Activated naive CD4-positive, alpha-beta T cell treated with anti-CD3 and anti-CD28 coated beads, Interleukin-2, amount 50 U/mL, for 24 hours (primary cell): ENCODE data around the gene CD164.
"Not testable (repeated sequence)": the region's sequence is repeated elsewhere in the genome, so short reads cannot be mapped to it uniquely, and the experiment has no call there.

Experiments
- H3K27ac Mint-ChIP-seq: one replicate; pipeline ENCODE4 v1.8.0; 2021; ENCODE audit warnings: mild to moderate bottlenecking, mixed read lengths
- H3K27me3 Mint-ChIP-seq: one replicate; pipeline ENCODE4 v1.8.0; 2021; ENCODE audit warnings: mixed read lengths
- H3K36me3 Mint-ChIP-seq: one replicate; pipeline ENCODE4 v1.8.0; 2021; ENCODE audit warnings: mixed read lengths
- H3K4me1 Mint-ChIP-seq: one replicate; pipeline ENCODE4 v1.8.0; 2021; ENCODE audit warnings: mixed read lengths
- H3K4me3 Mint-ChIP-seq: one replicate; pipeline ENCODE4 v1.8.0; 2021; ENCODE audit warnings: mild to moderate bottlenecking, mixed read lengths
- H3K9me3 Mint-ChIP-seq: one replicate; pipeline ENCODE4 v1.8.0; 2021; ENCODE audit warnings: mixed read lengths

The CD164 gene

DNA sequence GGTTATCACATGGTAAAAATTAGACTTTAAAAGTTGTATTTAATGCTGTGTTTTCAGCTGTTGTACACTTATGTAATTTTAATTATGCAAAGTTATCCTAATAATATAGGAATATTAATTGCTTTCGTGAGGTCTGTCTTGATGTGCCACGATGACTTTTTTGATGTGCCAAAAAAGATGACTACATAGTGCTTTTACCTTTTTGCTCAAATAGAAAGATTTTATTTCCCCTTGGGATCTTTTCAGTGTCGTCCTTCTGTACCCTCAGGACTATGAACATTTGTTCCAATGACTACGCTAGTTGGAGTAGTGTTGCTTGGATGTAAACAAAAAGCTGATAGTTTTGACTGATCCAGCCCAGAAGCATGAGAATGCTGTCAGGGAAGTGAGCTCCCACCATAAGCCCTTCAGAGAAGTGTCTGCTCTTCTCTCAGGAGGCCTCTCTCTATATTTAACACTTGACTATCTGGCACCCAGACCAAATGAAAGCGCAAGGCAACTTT is 1.2 kb upstream of the CD164 start:
- Mint-ChIP-seq H3K4me1 (peaks cover 43% of the 10 kb centered on the region), H3K9me3 (no peaks in the 10 kb centered on the region), H3K27ac (peak overlapping the region; percentile 99), H3K27me3 (no peaks in the 10 kb centered on the region), H3K4me3 (peak overlapping the region; percentile 94), H3K36me3 (peaks cover 4% of the 10 kb centered on the region)

DNA sequence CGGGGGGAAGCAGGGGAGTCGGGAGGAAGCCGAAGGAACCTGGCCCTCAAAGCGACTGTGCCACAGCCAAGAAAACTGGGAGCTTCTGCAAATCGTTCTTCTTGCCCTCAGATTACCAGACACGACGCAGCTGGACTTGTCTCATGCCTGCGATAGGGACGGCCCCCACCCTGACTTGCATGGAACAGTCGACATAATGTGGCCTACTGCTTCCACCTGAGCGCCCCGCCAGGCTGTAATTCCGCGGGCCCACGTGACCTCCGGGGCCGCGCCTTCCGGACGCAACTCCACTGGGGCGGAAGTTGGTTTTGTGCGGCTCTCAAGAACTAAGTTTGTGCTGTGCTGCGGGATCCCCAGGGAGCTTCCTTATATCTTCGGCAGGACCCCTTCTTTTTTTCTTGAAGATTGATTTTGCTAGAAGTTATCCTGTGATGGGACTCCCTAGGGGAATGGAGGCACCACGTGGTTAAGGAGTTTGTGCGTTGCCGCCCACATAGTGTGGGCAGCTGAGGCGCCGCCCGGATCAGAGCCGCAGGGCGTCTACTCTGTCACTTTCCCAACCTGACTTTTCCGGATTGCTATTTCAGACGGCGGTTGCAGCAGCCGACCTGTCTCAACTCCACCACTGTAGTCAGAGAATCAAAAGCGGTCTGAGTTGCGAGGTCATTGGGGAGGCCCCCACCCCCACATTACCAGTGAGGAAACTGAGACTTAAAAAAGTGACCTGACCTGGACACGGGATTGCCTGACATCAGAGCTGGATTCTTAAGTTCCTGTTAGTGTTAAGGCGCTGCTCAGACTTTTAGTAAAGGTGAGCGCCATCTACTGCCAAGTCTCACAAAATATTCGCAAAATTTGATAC is 540 bp upstream of the CD164 start:
- H3K36me3 Mint-ChIP-seq = peaks cover 8% of the 10 kb centered on the region
- no peaks in the 10 kb centered on the region for H3K27me3 Mint-ChIP-seq
- peak overlapping the region; percentile 99 for H3K27ac Mint-ChIP-seq
- peak overlapping the region; percentile 94 for H3K4me3 Mint-ChIP-seq
- H3K9me3 Mint-ChIP-seq = no peaks in the 10 kb centered on the region
- peaks cover 50% of the 10 kb centered on the region for H3K4me1 Mint-ChIP-seq

DNA sequence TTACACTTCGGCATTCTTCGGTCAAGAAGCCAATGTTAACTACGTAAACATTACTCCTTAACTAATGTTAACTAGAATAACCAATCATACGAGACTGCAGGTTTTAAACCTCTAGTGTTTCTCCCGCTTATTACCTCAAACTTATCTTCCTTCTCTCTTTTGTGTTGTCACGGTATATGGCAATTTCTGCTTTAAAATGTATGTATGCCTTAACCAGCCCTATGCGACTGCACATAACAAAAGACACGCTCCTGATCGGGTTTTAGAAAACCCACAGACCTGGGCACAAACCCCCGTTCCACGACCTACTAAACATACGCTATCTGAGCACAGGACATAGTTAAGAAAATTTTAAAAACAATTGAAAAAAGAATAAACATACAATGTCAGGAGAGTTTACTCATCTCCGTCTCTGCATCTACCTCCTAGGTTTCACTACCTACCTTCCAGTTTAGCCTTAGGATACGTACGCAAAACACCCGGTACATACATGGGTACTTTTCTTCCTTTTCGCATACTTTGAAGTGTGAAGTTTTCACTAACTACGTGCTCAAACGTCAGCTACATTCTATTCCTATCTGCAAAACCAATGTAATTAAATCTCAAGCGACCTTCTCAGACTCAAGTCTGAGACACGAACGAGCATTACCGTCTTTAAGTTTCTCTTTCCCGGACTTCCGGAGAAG is 1.1 kb downstream of the CD164 start:
- H3K4me1 Mint-ChIP-seq = peaks cover 62% of the 10 kb centered on the region
- peaks cover 15% of the 10 kb centered on the region for H3K36me3 Mint-ChIP-seq
- peak overlapping the region; percentile 94 for H3K4me3 Mint-ChIP-seq
- H3K27ac Mint-ChIP-seq = peak overlapping the region; percentile 94
- no peaks in the 10 kb centered on the region for H3K9me3 Mint-ChIP-seq
- H3K27me3 Mint-ChIP-seq = no peaks in the 10 kb centered on the region

DNA sequence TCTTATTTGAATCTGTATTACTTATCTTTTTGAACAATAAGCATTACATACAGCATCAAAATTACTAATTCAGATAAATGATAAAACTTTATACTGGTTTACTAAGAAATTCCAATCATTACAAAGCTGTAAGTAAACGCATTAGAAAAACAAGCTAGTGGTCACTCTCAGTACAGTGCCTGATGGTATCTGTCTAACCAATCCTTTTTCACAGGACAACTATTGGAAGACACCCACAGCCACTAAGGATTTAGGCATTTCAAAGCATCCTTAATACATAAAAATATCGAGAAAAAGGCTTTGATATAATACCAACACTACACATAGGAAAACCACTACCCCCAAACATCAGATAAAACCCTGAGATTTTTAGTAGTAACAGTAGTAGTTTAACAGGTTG is 2.6 kb downstream of the CD164 start:
- Mint-ChIP-seq H3K4me1 (peaks cover 67% of the 10 kb centered on the region), H3K27me3 (no peaks in the 10 kb centered on the region), H3K36me3 (peaks cover 18% of the 10 kb centered on the region), H3K4me3 (peak overlapping the region; percentile 94), H3K9me3 (no peaks in the 10 kb centered on the region), H3K27ac (peak overlapping the region; percentile 85)

DNA sequence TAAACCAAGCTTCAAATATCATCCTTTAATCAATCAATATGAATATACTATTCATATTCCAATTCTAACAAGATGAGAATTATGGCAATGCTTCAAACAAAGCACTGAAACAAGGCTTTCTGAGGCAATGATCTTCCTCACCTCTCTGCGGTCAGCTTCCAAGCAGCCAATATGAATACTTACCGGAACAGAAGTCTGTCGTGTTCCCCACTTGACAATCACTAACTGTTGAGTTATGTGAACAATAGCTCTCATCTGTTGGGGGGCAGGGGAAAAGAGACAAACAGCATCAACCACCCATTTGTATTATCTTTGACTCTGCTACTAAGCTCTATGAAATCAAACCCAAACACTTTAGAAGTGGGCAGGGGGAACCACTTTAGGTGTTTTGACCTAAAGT is 4.5 kb downstream of the CD164 start:
- Mint-ChIP-seq H3K27ac (peak overlapping the region; percentile 87), H3K9me3 (no peaks in the 10 kb centered on the region), H3K36me3 (peaks cover 34% of the 10 kb centered on the region), H3K4me3 (peak overlapping the region; percentile 62), H3K27me3 (no peaks in the 10 kb centered on the region), H3K4me1 (peaks cover 72% of the 10 kb centered on the region)

DNA sequence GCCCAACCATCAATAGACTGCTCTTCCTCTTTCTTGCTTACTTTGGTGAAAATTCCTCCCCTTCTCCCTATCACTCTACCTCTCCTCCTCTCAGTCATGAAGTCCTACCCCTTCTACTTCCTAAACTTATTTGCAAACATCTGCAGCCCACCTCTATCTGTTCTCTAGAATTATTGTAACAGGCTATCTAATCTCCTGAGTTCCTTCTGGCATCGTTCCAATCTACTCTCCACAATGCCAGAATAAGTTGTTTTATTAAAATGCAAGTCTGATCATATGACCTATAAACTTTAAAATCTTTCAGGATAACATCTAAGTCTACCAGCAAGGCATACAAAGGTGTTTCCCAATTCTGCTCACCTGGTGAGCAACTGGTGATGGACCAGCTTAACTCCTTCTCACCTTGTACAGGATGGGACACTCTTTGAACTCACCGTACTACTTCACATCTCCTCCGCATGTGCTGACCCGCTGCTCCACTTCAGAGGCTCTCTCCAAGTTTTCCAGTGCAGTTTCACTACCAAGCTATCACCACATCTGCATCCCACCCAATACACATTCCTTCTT is 7.9 kb downstream of the CD164 start:
- peaks cover 39% of the 10 kb centered on the region for H3K36me3 Mint-ChIP-seq

DNA sequence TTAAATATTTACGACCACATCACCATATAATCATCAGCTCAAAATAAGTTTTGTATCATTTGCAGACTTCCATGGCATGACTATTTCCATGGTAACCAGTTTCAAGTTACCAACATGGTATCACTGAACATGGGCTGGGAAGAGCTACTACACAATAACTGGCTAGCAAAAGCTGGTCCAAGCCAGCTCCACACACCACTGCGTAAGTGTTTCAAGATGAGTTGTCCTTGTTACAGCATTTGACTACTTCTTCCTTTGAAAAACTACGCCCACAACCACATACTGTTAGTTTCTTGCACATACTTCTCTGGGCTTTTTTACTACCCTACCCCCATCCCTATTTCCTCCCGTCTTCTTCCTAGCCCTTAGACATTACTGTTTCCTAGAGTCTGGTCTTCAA is 8.5 kb downstream of the CD164 start:
- H3K4me1 Mint-ChIP-seq = peaks cover 79% of the 10 kb centered on the region
- H3K9me3 Mint-ChIP-seq = no peaks in the 10 kb centered on the region
- peak overlapping the region; percentile 62 for H3K4me3 Mint-ChIP-seq
- H3K27ac Mint-ChIP-seq = peak overlapping the region; percentile 89
- peaks cover 36% of the 10 kb centered on the region for H3K36me3 Mint-ChIP-seq
- H3K27me3 Mint-ChIP-seq = no peaks in the 10 kb centered on the region

More for the DNA sequence above, 7.9 kb downstream of the CD164 start:
- Mint-ChIP-seq H3K4me3 (peak overlapping the region; percentile 62), H3K27me3 (no peaks in the 10 kb centered on the region), H3K27ac (peak overlapping the region; percentile 89), H3K4me1 (peaks cover 85% of the 10 kb centered on the region), H3K9me3 (no peaks in the 10 kb centered on the region)

DNA sequence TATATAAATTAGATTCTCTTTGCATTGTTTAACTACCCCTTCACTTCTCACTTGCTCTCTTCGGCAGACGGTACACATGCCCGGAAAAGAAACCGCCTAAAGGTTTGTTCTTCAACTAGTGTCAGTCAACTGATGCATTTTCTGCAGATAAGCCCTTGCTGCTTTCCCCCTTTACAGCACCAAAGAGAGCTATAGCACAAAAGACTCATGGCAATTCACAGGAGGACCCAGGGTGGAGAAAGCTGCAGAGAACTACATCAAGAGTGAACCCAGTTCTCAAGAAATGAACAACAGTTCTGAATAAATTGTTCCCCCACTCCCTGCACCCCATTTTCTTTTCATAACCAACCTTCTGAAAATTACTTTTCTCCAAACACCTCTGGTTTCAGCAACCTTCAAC is 8.9 kb downstream of the CD164 start:
- Mint-ChIP-seq H3K36me3 (peaks cover 37% of the 10 kb centered on the region), H3K27me3 (no peaks in the 10 kb centered on the region), H3K9me3 (no peaks in the 10 kb centered on the region), H3K27ac (peak overlapping the region; percentile 89), H3K4me1 (peaks cover 78% of the 10 kb centered on the region), H3K4me3 (peak overlapping the region; percentile 62)

DNA sequence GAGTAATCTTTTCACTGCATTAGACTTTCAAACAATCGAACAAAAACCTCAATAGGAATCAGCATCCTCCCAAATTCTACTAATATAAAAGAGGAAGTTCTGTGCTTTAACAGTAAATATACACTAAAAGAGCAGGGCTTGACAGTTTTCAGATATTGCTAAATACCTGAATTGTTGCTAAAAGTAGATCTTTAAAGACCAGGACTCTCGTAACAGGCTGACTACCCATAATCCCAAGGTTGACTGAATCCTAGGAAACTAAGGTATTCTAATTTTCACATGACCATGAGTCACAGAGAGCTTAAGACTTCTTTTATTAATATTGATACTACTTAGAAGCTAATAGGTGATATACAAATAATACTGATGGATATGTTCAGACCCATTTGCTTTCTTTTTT is 10.1 kb downstream of the CD164 start:
- H3K36me3 Mint-ChIP-seq = peaks cover 33% of the 10 kb centered on the region
- H3K4me1 Mint-ChIP-seq = peaks cover 72% of the 10 kb centered on the region
- no peak overlapping the region for H3K27ac Mint-ChIP-seq
- peak overlapping the region; percentile 33 for H3K4me3 Mint-ChIP-seq
- H3K9me3 Mint-ChIP-seq = no peaks in the 10 kb centered on the region
- H3K27me3 Mint-ChIP-seq = no peaks in the 10 kb centered on the region

DNA sequence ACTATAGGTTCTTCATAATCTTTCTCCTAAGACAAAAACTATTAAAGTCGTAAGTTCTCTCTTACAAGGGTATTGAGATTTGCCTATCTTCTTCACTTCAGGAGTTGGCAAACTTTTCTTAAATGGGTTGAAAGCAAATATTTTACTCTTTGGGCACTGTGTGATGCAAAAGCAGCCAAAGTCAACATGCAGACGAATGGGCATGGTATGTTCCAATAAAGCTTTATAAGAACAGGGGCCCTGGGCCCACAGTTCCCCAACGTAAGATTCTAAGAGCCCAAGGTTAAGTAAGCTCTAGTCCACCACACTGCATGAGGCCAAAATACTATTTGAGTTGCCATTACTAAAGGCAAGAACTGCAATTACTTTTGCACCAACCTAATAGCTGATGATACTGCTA is 11.5 kb downstream of the CD164 start:
- H3K4me1 Mint-ChIP-seq = peaks cover 66% of the 10 kb centered on the region
- H3K27ac Mint-ChIP-seq = no peak overlapping the region
- H3K4me3 Mint-ChIP-seq = no peak overlapping the region
- H3K9me3 Mint-ChIP-seq = no peaks in the 10 kb centered on the region
- no peaks in the 10 kb centered on the region for H3K27me3 Mint-ChIP-seq
- peaks cover 29% of the 10 kb centered on the region for H3K36me3 Mint-ChIP-seq

DNA sequence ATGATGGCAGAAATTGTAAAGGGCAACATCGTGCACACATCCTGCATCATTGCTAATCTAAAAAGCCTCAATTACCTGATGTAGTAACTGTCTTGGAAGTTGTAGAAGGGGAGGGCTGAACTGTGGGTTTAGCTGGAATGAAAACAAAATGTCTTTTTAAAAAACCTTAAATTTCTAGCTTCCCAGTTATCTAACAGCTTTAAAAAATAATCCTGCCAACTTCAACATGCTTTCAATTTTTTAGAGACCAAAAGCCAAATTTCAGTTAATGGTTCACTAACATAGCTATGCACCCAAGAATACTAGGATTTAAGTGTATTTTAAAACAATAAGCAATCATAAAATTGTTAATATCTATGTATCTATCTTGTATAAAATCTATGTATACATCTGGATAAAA is 11.9 kb downstream of the CD164 start:
- Mint-ChIP-seq H3K36me3 (peaks cover 29% of the 10 kb centered on the region), H3K9me3 (no peaks in the 10 kb centered on the region), H3K27ac (peak overlapping the region; percentile 62), H3K4me1 (peaks cover 64% of the 10 kb centered on the region), H3K4me3 (no peak overlapping the region), H3K27me3 (no peaks in the 10 kb centered on the region)

DNA sequence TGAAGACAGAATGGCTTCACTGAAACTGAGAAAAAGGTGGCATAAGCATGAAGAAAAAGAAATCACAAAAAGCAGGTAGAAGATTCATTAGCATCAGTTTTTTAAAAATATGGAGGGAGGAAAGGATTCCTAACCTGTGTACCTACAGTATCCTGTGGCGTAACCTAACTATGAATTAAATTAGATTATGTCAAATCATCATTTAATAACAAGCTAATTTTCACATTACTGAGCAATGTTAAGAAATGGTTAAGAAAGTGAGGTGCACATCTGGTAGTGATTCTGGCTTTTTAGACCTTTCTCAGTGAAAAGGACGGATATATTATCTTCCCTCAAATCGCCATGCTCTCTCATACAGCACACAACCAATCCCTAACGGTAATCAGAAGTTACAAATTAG is 12.5 kb downstream of the CD164 start:
- Mint-ChIP-seq H3K9me3 (no peaks in the 10 kb centered on the region), H3K27me3 (no peaks in the 10 kb centered on the region), H3K4me3 (no peak overlapping the region), H3K27ac (no peak overlapping the region), H3K4me1 (peaks cover 58% of the 10 kb centered on the region), H3K36me3 (peaks cover 33% of the 10 kb centered on the region)

DNA sequence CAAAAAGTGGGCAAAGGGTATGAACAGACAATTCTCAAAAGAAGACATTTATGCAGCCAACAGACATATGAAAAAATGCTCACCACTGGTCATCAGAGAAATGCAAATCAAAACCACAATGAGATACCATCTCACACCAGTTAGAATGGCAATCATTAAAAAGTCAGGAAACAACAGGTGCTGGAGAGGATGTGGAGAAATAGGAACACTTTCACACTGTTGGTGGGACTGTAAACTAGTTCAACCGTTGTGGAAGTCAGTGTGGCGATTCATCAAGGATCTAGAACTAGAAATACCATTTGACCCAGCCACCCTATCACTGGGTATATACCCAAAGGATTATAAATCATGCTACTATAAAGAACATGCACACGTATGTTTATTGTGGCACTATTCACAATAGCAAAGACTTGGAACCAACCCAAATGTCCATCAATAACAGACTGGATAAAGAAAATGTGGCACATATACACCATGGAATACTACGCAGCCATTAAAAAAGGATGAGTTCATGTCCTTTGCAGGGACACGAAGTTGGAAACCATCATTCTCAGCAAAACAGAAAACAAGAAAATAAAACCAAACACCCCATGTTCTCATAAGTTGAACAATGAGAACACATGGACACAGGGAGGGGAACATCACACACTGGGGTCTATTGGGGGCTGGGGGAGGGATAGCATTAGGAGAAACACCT is 17.7 kb downstream of the CD164 start:
- Mint-ChIP-seq H3K27ac (peak overlapping the region; percentile 74), H3K36me3 (peaks cover 44% of the 10 kb centered on the region), H3K4me1 (peaks cover 29% of the 10 kb centered on the region)
- H3K27me3 Mint-ChIP-seq, H3K9me3 Mint-ChIP-seq, H3K4me3 Mint-ChIP-seq: not testable (repeated sequence)

DNA sequence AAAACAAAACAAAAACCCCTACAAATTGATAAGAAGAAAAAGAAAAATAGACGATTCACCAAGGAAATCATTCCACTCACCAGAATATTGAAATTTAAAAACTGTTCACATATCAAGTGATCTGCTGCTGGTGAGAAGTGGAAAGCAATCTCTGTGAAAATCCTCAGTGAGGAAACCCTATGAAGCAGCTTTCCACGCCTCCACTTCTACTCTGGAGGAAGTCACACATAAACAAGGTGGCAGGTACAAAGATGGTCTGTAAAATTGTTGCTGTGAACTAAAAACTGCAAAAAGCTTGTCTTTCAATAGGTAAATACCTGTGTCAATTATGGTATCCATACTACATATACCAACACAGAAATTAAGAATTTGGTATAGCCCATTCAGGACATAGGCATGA is 18.5 kb downstream of the CD164 start:
- H3K36me3 Mint-ChIP-seq = peaks cover 46% of the 10 kb centered on the region
- H3K4me1 Mint-ChIP-seq = peaks cover 28% of the 10 kb centered on the region
- H3K4me3 Mint-ChIP-seq = peak overlapping the region; percentile 11

DNA sequence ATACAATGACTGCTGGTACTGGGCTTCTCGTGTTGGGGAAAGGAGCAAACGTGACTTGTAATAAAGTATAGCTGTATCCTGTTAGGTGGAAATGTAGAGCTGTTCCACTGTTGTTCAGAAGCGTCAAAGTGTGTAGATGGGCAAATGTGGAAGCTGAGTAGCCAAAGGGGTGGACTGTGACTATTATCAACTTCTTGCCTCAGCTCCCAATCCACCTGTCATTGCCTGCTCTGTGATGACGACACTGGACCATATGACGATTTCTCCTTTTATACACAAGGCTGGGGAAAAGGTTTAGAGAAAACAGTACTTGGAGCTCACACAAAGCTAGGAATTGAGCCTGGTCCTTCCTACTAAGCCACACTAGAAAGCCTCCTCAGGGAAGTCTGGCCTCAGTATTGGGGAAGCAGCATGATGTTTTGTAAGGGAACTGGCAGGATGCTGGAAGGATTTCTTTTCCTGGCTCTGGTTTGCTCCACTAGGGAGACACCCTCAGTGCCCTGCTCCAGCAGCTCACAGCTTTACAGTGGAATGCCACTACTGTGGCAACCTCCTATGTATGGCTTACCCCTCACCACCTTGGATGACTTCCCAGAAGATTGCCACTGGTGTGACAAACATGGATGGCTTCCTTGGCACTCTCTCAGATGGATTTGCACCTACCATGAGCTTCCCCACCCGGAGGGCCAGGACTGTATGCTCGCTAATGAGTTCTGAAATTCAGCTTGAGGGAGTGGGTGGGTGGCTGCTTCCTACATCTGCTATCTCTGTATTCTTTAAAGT is 20.0 kb downstream of the CD164 start:
- Mint-ChIP-seq H3K9me3 (no peaks in the 10 kb centered on the region), H3K36me3 (peaks cover 49% of the 10 kb centered on the region), H3K4me1 (peaks cover 20% of the 10 kb centered on the region), H3K27ac (no peak overlapping the region), H3K4me3 (no peak overlapping the region), H3K27me3 (no peaks in the 10 kb centered on the region)

More for the DNA sequence above, 18.5 kb downstream of the CD164 start:
- Mint-ChIP-seq H3K27me3 (no peaks in the 10 kb centered on the region), H3K9me3 (no peaks in the 10 kb centered on the region), H3K27ac (peak overlapping the region; percentile 74)
